ENCODE data around the gene AUP1.

DNA sequence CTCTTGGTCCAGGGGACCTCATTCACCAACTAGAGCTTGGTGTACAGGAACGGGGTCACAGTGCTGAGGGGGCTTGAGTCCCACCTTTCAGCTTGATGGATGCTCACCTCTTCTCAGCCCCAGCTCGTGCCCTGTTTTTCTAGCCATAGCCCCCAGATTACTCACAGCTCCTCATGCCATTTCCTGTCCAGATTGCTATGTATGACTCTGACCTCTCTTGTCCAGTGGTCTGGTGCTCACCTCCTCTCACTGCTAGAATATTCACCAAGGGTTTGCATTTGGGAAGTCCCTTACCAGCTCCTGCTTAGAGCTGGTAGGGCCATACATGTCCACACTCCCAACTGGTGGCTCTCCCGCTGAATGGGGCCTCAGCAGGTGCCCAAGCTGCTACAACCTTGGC is 36.0 kb downstream of the AUP1 start:
- no peak for TF ChIP-seq POLR2A (IDR thresholded peaks at IDR 0.05)
- TF ChIP-seq, protein P1, sequence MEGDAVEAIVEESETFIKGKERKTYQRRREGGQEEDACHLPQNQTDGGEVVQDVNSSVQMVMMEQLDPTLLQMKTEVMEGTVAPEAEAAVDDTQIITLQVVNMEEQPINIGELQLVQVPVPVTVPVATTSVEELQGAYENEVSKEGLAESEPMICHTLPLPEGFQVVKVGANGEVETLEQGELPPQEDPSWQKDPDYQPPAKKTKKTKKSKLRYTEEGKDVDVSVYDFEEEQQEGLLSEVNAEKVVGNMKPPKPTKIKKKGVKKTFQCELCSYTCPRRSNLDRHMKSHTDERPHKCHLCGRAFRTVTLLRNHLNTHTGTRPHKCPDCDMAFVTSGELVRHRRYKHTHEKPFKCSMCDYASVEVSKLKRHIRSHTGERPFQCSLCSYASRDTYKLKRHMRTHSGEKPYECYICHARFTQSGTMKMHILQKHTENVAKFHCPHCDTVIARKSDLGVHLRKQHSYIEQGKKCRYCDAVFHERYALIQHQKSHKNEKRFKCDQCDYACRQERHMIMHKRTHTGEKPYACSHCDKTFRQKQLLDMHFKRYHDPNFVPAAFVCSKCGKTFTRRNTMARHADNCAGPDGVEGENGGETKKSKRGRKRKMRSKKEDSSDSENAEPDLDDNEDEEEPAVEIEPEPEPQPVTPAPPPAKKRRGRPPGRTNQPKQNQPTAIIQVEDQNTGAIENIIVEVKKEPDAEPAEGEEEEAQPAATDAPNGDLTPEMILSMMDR (IDR thresholded peaks at IDR 0.05), result no peak

Measured in esophagus squamous epithelium (tissue), 4 donors.